Upper lobe of right lung (tissue), 1 donor: Measurements from ENCODE around the gene POLR1A. TPM values are rescaled to one million over a fixed set of nuclear protein-coding genes. Genes with fewer than 3 reads are reported as not detected.
A peak's percentile ranks its signal among the peaks of the same experiment; 100 is the strongest.

Experiments
- ATAC-seq: fragments of 200-7000 bp; cut with Tn5 transposase; one replicate; pipeline ENCODE4 v1.9.1; 2020; ENCODE audit warnings: mild to moderate bottlenecking, moderate library complexity
- DNase-seq: peaks from one replicate; pipeline ENCODE4 v3.0.0-alpha.2; 2020
- H3K27ac ChIP-seq: fragments of 200-600 bp; one replicate; pipeline ENCODE4 v1.8.0; 2022
- H3K27me3 ChIP-seq: fragments of 200-600 bp; one replicate; pipeline ENCODE4 v1.8.0; 2022; ENCODE audit warnings: mild to moderate bottlenecking
- H3K36me3 ChIP-seq: fragments of 200-600 bp; one replicate; pipeline ENCODE4 v1.8.0; 2022
- H3K4me1 ChIP-seq: fragments of 200-600 bp; one replicate; pipeline ENCODE4 v1.8.0; 2022
- H3K4me3 ChIP-seq: fragments of 200-600 bp; one replicate; pipeline ENCODE4 v1.8.0; 2022; ENCODE audit warnings: mild to moderate bottlenecking
- H3K9me3 ChIP-seq: fragments of 200-600 bp; one replicate; pipeline ENCODE4 v1.8.0; 2022
- intact Hi-C: fragments of 100-400 bp; cut with DNase I; formaldehyde crosslinking; loops from one replicate; pipeline ENCODE4 v1.11.0; 2022
- total RNA-seq: library from RNA; stranded (reverse); fragmentation: NEBNext Ultra II Directional; extraction: Animal tissue kit (Norgen Biotek cat#: 25700); gene quantifications from one replicate; pipeline ENCODE4 v1.2.1, GENCODE V29; 2021
- TF ChIP-seq, protein P1 (sequence below): fragments of 200-600 bp; IDR thresholded peaks from one replicate; pipeline ENCODE4 v1.8.0; 2022; ENCODE audit warnings: antibody characterized with exemption
- donor health status: DM: no; HTN: yes; CAD: no; lungs with severe emphysema.

POLR1A gene
- total RNA-seq, 1 donor from 2014 or later = 26.6 TPM

DNA sequence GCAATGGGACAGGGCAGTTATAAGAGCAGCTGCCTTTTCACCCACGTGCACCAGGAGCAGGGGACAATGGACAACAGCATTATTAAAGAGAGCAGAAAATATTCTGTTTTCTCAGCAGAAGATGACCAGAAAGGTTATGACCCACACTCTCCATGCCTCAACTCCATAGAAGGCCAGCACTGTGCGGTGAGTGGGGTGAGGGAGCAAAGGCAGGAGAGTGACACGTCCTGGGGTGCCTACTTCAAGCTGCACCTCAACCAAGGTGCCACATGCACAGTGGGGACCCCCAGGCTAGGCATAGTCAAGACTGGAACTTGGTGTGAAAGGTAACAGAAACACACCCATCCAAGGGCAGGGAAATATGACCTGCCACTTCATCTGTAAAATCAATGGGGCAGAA lies 50.4 kb downstream of the POLR1A start:
- H3K9me3 ChIP-seq = no peaks in the 10 kb centered on the region
- H3K36me3 ChIP-seq = peaks cover 31% of the 10 kb centered on the region
- intact Hi-C loops = no loop called here
- DNase-seq = no peak
- no peak overlapping the region for H3K27ac ChIP-seq
- H3K27me3 ChIP-seq = no peaks in the 10 kb centered on the region
- TF ChIP-seq, protein P1, sequence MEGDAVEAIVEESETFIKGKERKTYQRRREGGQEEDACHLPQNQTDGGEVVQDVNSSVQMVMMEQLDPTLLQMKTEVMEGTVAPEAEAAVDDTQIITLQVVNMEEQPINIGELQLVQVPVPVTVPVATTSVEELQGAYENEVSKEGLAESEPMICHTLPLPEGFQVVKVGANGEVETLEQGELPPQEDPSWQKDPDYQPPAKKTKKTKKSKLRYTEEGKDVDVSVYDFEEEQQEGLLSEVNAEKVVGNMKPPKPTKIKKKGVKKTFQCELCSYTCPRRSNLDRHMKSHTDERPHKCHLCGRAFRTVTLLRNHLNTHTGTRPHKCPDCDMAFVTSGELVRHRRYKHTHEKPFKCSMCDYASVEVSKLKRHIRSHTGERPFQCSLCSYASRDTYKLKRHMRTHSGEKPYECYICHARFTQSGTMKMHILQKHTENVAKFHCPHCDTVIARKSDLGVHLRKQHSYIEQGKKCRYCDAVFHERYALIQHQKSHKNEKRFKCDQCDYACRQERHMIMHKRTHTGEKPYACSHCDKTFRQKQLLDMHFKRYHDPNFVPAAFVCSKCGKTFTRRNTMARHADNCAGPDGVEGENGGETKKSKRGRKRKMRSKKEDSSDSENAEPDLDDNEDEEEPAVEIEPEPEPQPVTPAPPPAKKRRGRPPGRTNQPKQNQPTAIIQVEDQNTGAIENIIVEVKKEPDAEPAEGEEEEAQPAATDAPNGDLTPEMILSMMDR = no peak
- ATAC-seq = no peak
- H3K4me3 ChIP-seq = no peak overlapping the region
- H3K4me1 ChIP-seq = no peaks in the 10 kb centered on the region

DNA sequence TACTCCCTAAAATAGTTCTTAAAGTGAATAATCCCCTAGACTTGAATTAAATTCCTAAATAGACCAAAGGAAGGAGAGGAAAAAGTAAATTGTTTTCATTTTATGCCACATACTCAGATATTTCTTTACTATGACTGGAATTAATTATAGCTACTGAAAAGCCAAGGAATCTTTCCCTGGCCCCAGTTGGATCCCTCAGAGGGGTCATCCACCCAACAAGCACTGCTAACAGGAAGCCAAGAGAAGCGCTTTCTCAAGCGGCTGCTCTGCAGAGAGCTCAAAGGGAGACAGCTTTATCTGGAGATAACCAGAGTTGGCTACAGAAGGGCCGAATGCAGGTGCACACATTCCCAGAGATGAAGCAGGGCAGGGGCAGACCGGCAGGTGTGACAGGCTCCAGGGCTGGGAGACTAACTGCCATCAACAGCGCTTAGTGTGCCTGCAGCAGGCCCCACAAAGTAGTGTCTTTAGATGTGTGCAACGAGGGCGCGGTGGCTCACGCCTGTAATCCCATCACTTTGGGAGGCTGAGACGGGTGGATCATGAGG lies 51.1 kb downstream of the POLR1A start:
- ATAC-seq (no peak), DNase-seq (no peak)
- intact Hi-C loops = no loop called here
- H3K36me3 ChIP-seq = peaks cover 31% of the 10 kb centered on the region
- H3K27ac ChIP-seq = no peak overlapping the region
- no peaks in the 10 kb centered on the region for H3K27me3 ChIP-seq
- TF ChIP-seq, protein P1 = no peak
- no peaks in the 10 kb centered on the region for H3K9me3 ChIP-seq
- no peaks in the 10 kb centered on the region for H3K4me1 ChIP-seq
- no peak overlapping the region for H3K4me3 ChIP-seq

DNA sequence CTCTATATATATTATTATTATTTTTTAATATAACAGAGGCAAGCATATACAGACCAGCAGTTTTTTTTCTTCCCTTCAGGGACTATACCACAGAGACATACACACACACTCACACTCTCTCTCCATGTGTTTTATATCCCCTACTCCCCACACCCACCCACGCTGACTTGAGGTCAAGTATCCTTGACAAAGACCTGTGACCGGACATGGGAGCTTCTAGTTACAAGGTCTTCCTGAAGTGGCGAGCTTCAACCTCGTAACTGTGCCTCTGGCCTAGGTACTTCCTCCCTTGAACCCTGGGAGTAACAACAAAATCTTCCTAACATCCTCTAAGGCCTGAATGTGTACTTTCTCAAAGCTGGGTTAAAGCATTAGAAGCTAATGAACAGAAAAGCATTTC lies 52.5 kb downstream of the POLR1A start:
- Histone ChIP-seq H3K4me1 (no peaks in the 10 kb centered on the region), H3K36me3 (peaks cover 42% of the 10 kb centered on the region), H3K27me3 (no peaks in the 10 kb centered on the region), H3K27ac (no peak overlapping the region), H3K9me3 (no peaks in the 10 kb centered on the region), H3K4me3 (no peak overlapping the region)
- TF ChIP-seq, protein P1 = no peak
- intact Hi-C loops = no loop called here
- DNase-seq (no peak), ATAC-seq (no peak)

DNA sequence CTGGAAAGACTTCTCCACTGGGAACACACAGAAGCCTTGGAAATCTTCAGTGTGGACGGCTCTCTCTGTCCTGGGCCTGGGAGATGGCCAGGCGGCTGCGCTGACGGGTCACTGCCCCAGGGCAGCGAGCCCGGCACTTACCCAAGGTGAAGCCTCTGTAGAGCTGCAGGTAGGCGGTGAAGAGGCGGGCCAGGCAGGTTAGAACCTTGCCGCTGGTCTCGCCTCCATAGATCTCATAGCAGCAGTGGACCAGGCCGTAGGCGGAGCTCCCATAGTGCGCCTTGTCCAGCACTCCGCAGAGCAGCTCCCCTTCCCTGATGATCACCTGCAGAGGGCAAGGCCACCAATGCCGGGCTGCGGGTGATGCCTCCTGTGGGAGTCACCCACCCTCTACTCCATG lies 53.0 kb downstream of the POLR1A start:
- intact Hi-C loops = no loop called here
- no peaks in the 10 kb centered on the region for H3K9me3 ChIP-seq
- peaks cover 44% of the 10 kb centered on the region for H3K36me3 ChIP-seq
- ATAC-seq = no peak
- TF ChIP-seq, protein P1 = no peak
- H3K27me3 ChIP-seq = no peaks in the 10 kb centered on the region
- no peaks in the 10 kb centered on the region for H3K4me1 ChIP-seq
- H3K27ac ChIP-seq = no peak overlapping the region
- no peak for DNase-seq
- H3K4me3 ChIP-seq = no peak overlapping the region

DNA sequence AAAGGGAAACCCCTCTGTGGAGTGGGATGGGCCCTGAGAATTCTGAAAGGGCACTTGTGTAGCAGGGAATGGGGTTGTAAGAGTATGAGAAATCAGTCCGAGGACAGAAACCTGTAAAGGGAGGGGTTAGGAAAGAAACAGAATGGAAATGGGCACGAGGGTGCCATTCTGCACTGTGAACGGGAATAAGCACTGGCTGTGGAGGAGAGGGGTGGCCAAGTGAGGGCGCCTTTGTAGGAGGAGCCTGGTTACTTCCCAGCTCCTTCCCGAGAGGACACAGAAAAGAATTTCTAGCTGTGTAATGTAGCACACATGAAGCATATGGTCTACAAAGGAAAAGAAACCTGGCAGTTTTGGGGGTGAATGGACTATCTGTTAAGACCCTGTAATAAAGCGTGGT lies 53.4 kb downstream of the POLR1A start:
- no peaks in the 10 kb centered on the region for H3K4me1 ChIP-seq
- TF ChIP-seq, protein P1 = no peak
- no peaks in the 10 kb centered on the region for H3K27me3 ChIP-seq
- DNase-seq = no peak
- no peaks in the 10 kb centered on the region for H3K9me3 ChIP-seq
- H3K27ac ChIP-seq = no peak overlapping the region
- no peak for ATAC-seq
- no peak overlapping the region for H3K4me3 ChIP-seq
- peaks cover 44% of the 10 kb centered on the region for H3K36me3 ChIP-seq
- intact Hi-C loops = no loop called here

DNA sequence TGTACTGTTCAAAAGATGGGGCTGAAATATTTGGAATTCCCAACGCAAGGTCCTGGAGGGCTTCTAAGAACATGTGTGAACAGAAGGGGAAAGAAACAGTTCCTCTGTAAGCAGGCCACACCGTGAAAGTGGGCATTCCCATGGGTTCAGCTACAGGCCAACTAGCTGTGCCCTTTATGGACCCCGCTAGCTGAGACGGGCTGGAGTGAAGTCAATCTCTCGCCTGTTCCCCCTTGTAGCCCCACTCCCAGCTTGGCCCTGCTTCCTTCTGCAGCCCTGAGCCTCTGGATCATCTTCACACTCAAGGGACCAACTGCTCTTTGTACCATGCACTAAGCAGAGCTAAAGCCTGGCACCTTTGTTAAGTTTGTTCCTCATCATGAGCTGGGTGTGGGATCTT lies 55.4 kb downstream of the POLR1A start:
- no peaks in the 10 kb centered on the region for H3K9me3 ChIP-seq
- H3K27ac ChIP-seq = no peak overlapping the region
- TF ChIP-seq, protein P1 = no peak
- no peak overlapping the region for H3K4me3 ChIP-seq
- DNase-seq (no peak), ATAC-seq (peak; percentile 10)
- intact Hi-C loops = no loop called here
- peaks cover 62% of the 10 kb centered on the region for H3K36me3 ChIP-seq
- no peaks in the 10 kb centered on the region for H3K27me3 ChIP-seq
- no peaks in the 10 kb centered on the region for H3K4me1 ChIP-seq
